Erythroblast (primary cell): ENCODE measurements around the gene SHMT2.

ENCODE experiments used
- GATA1 ChIP-seq: IDR thresholded peaks from 2 replicates; pipeline ENCODE4 v1.6.1; 2011; ENCODE audit warnings: low read depth, mild to moderate bottlenecking, control low read depth, low read length, moderate library complexity
- POLR2A ChIP-seq: IDR thresholded peaks from 2 replicates; pipeline ENCODE4 v1.6.1; 2011; ENCODE audit warnings: mild to moderate bottlenecking, low read length

DNA sequence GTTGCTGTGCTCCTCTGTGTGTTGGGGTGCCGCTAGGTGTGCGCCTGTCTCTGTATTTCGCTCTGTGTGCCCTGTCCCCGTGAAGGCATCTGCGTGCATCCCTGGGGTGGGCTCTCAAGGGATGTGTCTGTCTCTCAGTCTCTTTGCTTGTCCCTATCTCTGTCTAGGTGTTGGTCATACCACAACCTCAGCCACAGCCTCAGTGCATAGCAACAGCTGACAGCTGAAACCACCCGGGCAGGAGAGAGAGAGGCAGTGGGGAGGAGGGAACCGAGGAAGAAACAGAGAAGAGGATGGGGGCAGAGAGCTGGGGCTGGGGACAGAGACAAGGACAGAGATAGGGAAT lies 13.9 kb upstream of the SHMT2 start:
- TF ChIP-seq POLR2A = no peak
- TF ChIP-seq GATA1 = no peak
